Brain microvascular endothelial cell (primary cell): Measurements from ENCODE around the gene FGFR3.

Experiments used
- DNase-seq: peaks from one replicate; pipeline ENCODE4 v3.0.0-alpha.2; 2020
- H3K27ac ChIP-seq: fragments of 250-450 bp; sonication (Bioruptor Pico); 2 replicates; pipeline ENCODE4 v1.5.1; 2020; ENCODE audit warnings: mild to moderate bottlenecking, moderate library complexity
- H3K27me3 ChIP-seq: fragments of 250-450 bp; sonication (Bioruptor Pico); replicated peaks from 2 replicates; pipeline ENCODE4 v1.5.1; 2020; ENCODE audit warnings: mild to moderate bottlenecking
- H3K36me3 ChIP-seq: fragments of 250-450 bp; sonication (Bioruptor Pico); replicated peaks from 2 replicates; pipeline ENCODE4 v1.5.1; 2020; ENCODE audit warnings: mild to moderate bottlenecking
- H3K4me3 ChIP-seq: 2 replicates; pipeline ENCODE4 v1.5.1; 2011; ENCODE audit warnings: low read depth, mild to moderate bottlenecking, control low read depth, low read length, moderate library complexity
- CTCF ChIP-seq: IDR thresholded peaks from 2 replicates; pipeline ENCODE4 v1.5.1; 2011; ENCODE audit warnings: low read depth, mild to moderate bottlenecking, moderate library complexity, low read length, control low read depth, inconsistent platforms; ENCODE audit errors: missing control alignments
- in situ Hi-C: cut with HindIII; loops from 2 replicates; pipeline ENCODE4 v1.10.0; 2017; ENCODE audit warnings: low sequenced_read_pairs, low pct_ligation_motif_present

FGFR3 gene

GRCh38 chr4:1798580-1799386 is 5.7 kb downstream of the FGFR3 start:
- no peak for DNase-seq
- Histone ChIP-seq H3K27me3 (peaks cover 21% of the 10 kb centered on the region), H3K4me3 (no peak overlapping the region), H3K36me3 (no peaks in the 10 kb centered on the region), H3K27ac (no peak overlapping the region)
- no peak for TF ChIP-seq CTCF
- in situ Hi-C loops, result no loop called here

GRCh38 chr4:1799387-1800375 is 6.6 kb downstream of the FGFR3 start:
- H3K4me3 ChIP-seq, result no peak overlapping the region
- in situ Hi-C loops, result no loop called here
- no peaks in the 10 kb centered on the region for H3K36me3 ChIP-seq
- no peak for DNase-seq
- TF ChIP-seq CTCF, result no peak
- peaks cover 13% of the 10 kb centered on the region for H3K27me3 ChIP-seq
- no peak overlapping the region for H3K27ac ChIP-seq

GRCh38 chr4:1800805-1801204 is 7.7 kb downstream of the FGFR3 start:
- H3K36me3 ChIP-seq, result no peaks in the 10 kb centered on the region
- no peak for DNase-seq
- H3K27me3 ChIP-seq, result peaks cover 4% of the 10 kb centered on the region
- in situ Hi-C loops, result no loop called here
- no peak overlapping the region for H3K27ac ChIP-seq
- TF ChIP-seq CTCF, result no peak
- no peak overlapping the region for H3K4me3 ChIP-seq

- H3K27ac ChIP-seq, result no peak overlapping the region
- H3K27me3 ChIP-seq, result no peaks in the 10 kb centered on the region
- in situ Hi-C loops, result no loop called here
- no peak for TF ChIP-seq CTCF
- DNase-seq, result no peak
- no peak overlapping the region for H3K4me3 ChIP-seq
- no peaks in the 10 kb centered on the region for H3K36me3 ChIP-seq
Measured at GRCh38 chr4:1801286-1801958, 8.3 kb downstream of the FGFR3 start.

DNA sequence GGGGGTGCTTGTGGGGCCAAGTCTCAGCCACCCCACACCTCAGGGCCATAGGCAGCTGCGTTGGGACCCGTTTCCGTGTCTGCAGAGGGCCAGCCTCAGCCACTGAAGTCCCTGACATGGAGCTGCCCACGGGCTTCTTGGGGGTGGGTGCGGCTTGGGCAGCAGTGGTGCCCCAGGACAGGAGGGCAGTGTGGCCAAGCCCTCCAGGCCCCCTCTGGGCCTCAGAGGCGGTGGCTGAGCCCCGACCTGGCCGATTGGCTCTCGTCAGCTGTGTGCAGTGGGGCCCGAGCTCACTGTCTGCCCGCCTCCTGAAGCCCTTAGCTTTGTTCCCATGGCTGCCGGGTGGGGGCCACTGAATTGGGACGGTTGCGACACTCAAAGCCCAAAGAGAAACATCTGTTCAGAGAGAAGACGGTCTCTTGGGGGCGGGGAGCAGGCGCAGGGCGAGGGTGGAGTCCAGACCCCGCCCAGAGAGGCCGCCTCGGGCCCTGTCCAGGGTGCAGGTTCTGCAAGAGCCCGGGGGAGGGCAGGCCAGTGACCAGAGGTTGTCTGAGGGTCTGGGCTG is 9.1 kb downstream of the FGFR3 start:
- DNase-seq, result no peak
- Histone ChIP-seq H3K27me3 (no peaks in the 10 kb centered on the region), H3K4me3 (no peak overlapping the region), H3K36me3 (no peaks in the 10 kb centered on the region), H3K27ac (no peak overlapping the region)
- no peak for TF ChIP-seq CTCF
- in situ Hi-C loops, result no loop called here
